ENCODE measurements around the gene P2RY14.
A peak's percentile ranks its signal among the peaks of the same experiment; 100 is the strongest.
"Not testable (repeated sequence)": the region's sequence is repeated elsewhere in the genome, so short reads cannot be mapped to it uniquely, and the experiment has no call there.

Gene P2RY14

DNA sequence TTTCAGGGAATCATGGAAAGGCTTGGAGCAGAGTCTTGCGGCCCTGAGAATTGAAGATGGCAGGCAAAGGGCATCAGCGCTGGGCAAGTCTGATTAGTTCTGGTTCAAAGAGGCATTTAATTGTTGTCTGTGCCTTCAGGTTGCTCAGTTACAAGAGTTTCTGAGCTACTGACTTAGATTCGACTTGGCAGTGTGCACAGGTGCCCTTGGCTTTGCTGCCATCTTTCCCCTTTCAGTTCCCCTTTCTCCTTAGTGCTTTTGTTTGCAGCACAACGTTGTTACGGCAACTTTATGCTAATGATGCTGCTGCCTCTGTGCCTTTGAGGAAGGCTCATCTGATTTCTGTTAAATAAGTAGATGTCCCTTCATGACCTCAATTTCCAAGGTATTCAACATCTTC lies 12.5 kb downstream of the P2RY14 start:
- H3K4me3 ChIP-seq (ENCODE audit: low read depth, low read length), result no peak overlapping the region
- DNase-seq (ENCODE audit: low read depth), result peak; percentile 85
- TF ChIP-seq, protein P1, sequence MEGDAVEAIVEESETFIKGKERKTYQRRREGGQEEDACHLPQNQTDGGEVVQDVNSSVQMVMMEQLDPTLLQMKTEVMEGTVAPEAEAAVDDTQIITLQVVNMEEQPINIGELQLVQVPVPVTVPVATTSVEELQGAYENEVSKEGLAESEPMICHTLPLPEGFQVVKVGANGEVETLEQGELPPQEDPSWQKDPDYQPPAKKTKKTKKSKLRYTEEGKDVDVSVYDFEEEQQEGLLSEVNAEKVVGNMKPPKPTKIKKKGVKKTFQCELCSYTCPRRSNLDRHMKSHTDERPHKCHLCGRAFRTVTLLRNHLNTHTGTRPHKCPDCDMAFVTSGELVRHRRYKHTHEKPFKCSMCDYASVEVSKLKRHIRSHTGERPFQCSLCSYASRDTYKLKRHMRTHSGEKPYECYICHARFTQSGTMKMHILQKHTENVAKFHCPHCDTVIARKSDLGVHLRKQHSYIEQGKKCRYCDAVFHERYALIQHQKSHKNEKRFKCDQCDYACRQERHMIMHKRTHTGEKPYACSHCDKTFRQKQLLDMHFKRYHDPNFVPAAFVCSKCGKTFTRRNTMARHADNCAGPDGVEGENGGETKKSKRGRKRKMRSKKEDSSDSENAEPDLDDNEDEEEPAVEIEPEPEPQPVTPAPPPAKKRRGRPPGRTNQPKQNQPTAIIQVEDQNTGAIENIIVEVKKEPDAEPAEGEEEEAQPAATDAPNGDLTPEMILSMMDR (IDR thresholded peaks at IDR 0.05; ENCODE audit: insufficient read depth, low read depth, low read length, missing control alignments), result no peak

DNA sequence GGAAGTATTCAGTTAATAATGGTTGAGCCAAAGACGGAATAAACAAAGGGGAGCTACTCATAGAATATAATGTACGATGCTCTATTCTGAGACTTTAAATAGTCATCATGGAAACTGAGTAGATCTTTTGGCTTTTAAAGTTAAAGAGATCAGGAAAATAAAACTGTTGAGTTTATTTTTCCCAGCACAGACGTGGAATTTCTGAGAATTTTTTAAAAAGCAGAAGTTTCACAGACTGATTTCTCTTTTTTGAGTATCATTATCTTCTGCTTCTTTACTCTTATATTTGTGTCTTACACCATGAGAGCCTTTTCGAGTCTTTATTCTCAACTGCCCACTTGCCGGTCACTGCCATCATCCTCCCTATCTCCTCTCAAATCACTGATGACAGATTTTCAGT lies 13.2 kb downstream of the P2RY14 start:
- no peak for DNase-seq (ENCODE audit: low read depth)
- TF ChIP-seq, protein P1 (IDR thresholded peaks at IDR 0.05; ENCODE audit: insufficient read depth, low read depth, low read length, missing control alignments), result no peak
- H3K4me3 ChIP-seq (ENCODE audit: low read depth, low read length), result no peak overlapping the region

DNA sequence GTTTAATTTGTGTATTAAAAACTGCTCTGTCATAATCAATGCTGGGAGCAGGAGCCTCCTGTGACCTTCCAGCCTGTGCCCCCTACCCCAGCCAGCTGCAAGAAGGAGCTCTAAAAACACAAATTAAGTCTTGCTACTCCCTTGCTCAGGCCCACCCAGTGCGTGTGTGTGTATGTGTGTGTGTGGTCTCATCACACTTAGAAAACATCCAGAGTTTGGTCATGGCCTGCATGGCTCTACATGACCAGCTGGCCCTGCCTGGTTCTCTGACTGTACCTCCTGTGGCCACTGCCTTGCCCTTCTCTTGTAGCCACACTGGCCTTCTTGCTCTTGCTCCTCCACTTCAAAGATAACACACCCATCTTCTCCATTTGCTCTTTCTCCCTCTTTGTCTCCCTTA lies 13.7 kb downstream of the P2RY14 start:
- TF ChIP-seq, protein P1 (IDR thresholded peaks at IDR 0.05; ENCODE audit: insufficient read depth, low read depth, low read length, missing control alignments), result no peak
- DNase-seq (ENCODE audit: low read depth), result no peak
- no peak overlapping the region for H3K4me3 ChIP-seq (ENCODE audit: low read depth, low read length)

DNA sequence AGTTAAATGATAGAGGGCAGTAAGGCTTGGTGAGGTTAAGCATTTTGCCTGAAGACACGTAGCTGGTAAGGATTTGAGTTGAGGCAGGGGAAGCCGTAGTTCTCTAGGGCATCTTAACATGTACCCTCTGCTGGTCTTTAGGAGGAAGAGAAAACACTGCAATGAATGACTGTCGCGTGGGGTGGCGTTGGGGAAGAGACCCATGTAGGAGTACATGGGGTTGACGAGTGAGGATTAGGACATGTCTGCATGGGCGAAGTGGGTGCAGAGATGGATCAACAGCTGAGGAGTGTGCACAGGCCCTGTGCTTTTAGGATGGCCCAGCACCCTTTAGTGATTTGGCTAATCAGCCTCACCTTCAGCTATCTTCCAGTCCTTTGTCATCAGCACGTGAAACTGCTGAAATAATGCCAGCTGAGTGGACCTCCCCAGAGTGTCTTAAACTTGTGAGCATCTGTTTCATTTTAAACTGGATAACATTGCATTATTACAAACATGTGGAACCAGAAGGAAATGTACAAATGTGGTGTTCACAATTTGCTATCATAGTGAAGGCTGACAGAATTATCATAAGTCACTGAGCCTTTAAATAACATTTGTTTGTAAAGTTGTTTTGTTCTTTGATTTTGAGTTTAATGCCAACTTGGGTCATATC lies 15.3 kb downstream of the P2RY14 start:
- H3K4me3 ChIP-seq (ENCODE audit: low read depth, low read length), result no peak overlapping the region
- DNase-seq (ENCODE audit: low read depth), result no peak
- TF ChIP-seq, protein P1 (IDR thresholded peaks at IDR 0.05; ENCODE audit: insufficient read depth, low read depth, low read length, missing control alignments), result no peak

DNA sequence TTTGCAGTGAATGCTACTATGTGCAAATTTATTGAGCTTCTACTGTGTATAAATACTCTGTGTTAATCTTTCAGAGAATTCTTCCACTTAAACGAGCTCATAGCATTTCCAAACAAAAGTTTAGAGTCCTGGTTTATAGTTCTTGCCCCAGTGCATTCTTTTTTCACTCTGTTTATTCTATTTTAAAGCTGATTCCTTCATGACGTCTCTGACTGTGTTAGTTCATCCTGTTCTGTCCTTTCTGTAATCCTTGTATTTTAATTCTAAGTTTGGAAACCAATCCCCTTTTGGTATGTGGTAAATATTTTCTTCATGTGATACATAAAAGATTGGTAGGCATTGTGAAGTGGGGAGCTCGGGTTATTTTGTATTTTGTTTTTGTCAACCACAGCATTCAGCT lies 18.7 kb downstream of the P2RY14 start:
- TF ChIP-seq, protein P1 (IDR thresholded peaks at IDR 0.05; ENCODE audit: insufficient read depth, low read depth, low read length, missing control alignments), result no peak
- no peak overlapping the region for H3K4me3 ChIP-seq (ENCODE audit: low read depth, low read length)
- DNase-seq (ENCODE audit: low read depth), result no peak

DNA sequence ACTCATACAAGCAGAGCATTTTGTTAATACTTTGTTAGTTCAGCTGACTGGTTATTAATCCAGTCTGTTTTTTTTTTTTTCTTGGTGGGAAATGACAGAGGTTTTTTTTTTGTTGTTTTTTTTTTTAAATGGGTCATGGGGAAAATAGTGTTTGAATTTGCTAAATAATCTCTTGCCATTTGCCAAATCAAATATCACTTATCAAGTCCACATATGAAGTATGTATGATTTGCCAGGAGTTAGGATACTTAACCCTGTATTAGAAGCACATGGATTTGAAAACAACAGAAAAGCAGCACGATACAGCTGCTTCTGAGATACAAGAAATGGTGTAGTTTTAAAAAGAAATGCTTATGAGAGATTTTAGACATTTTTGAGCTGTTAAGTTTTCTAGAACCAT lies 21.6 kb downstream of the P2RY14 start:
- no peak for DNase-seq (ENCODE audit: low read depth)
- TF ChIP-seq, protein P1 (IDR thresholded peaks at IDR 0.05; ENCODE audit: insufficient read depth, low read depth, low read length, missing control alignments), result no peak
- H3K4me3 ChIP-seq (ENCODE audit: low read depth, low read length), result no peak overlapping the region

DNA sequence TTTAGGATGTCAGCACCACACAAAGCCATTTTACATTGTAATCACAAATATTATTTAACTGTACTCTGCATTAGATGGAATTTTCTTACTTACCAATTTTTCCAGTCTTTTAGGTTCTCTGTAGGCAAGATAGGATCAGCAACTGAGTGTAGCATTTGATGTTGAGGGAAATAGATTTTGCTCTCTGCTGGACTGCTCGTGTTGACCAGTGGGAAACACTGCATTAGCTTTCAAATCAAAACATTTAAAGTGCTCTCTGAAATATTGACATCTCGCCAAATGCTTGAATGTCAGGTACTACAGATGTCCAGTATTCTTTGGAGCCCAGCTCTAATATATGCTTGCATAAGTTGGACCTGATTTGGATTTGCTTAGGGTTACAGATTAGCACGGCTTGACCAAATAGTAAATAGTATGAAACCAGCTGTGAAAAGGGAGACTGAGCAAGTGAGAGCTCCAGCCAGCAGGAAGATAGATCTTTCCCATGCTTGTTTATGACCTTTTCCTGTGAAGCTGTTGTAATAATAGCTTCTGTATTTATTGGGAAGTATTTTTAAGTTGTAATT lies 29.5 kb downstream of the P2RY14 start:
- no peak for DNase-seq (ENCODE audit: low read depth)
- no peak overlapping the region for H3K4me3 ChIP-seq (ENCODE audit: low read depth, low read length)
- TF ChIP-seq, protein P1 (IDR thresholded peaks at IDR 0.05; ENCODE audit: insufficient read depth, low read depth, low read length, missing control alignments), result no peak

DNA sequence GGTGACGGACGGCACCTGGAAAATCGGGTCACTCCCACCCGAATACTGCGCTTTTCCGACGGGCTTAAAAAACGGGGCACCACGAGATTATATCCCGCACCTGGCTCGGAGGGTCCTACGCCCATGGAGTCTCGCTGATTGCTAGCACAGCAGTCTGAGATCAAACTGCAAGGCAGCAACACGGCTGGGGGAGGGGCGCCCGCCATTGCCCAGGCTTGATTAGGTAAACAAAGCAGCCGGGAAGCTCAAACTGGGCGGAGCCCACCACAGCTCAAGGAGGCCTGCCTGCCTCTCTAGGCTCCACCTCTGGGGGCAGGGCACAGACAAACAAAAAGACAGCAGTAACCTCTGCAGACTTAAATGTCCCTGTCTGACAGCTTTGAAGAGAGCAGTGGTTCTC lies 36.3 kb downstream of the P2RY14 start:
- H3K4me3 ChIP-seq (ENCODE audit: low read depth, low read length); DNase-seq (ENCODE audit: low read depth): not testable (repeated sequence)

All from GM12865 (cell line).